ENCODE measurements around the gene STRIP1. TPM values are rescaled to one million over a fixed set of nuclear protein-coding genes. Genes with fewer than 3 reads are reported as not detected.

The STRIP1 gene
- total RNA-seq, 1 donor from 2014 or later = 77.3 TPM

GRCh38 chr1:110053552-110054428, 19.4 kb downstream of the STRIP1 start:
- Mint-ChIP-seq H3K27ac (no peak overlapping the region), H3K4me1 (no peaks in the 10 kb centered on the region), H3K27me3 (no peaks in the 10 kb centered on the region), H3K36me3 (ENCODE audit: low read depth) (peaks cover 98% of the 10 kb centered on the region), H3K4me3 (no peak overlapping the region), H3K9me3 (no peaks in the 10 kb centered on the region)
- CTCF ChIA-PET = interaction anchor here (0.7 to 7.3 kb wide), 11 partner anchors 8 to 442 kb away, joined by 3 to 78 read pairs (median 5); partner anchors contain the start of gene STRIP1
- peak; percentile 50 for TF ChIP-seq CTCF (IDR thresholded peaks at IDR 0.05)
- POLR2A ChIA-PET = interaction anchor here (2.1 kb wide), 1 partner anchor 19 kb away, joined by 7 read pairs; the partner anchor contains the start of gene STRIP1
- ATAC-seq (ENCODE audit: low read depth) (peak; percentile 85), DNase-seq (peak; percentile 68)
- intact Hi-C loops (cut with micrococcal nuclease) = loop anchor here (1.0 kb wide), 3 partner anchors 53 to 443 kb away; no protein-coding TSS in a partner anchor

GRCh38 chr1:110055493-110056284, 21.3 kb downstream of the STRIP1 start:
- Mint-ChIP-seq H3K36me3 (ENCODE audit: low read depth) (peaks cover 94% of the 10 kb centered on the region), H3K27ac (no peak overlapping the region), H3K4me1 (no peaks in the 10 kb centered on the region), H3K27me3 (no peaks in the 10 kb centered on the region), H3K9me3 (no peaks in the 10 kb centered on the region), H3K4me3 (no peak overlapping the region)
- CTCF ChIA-PET = interaction anchor here (7.3 kb wide), 1 partner anchor 48 kb away, joined by 78 read pairs; no protein-coding TSS in a partner anchor
- DNase-seq (no peak), ATAC-seq (ENCODE audit: low read depth) (no peak)
- no peak for TF ChIP-seq CTCF (IDR thresholded peaks at IDR 0.05)
- POLR2A ChIA-PET = no interaction called here
- intact Hi-C loops (cut with micrococcal nuclease) = no loop called here

GRCh38 chr1:110056285-110056683, 21.9 kb downstream of the STRIP1 start:
- no peak for TF ChIP-seq CTCF (IDR thresholded peaks at IDR 0.05)
- Mint-ChIP-seq H3K4me3 (no peak overlapping the region), H3K9me3 (no peaks in the 10 kb centered on the region), H3K36me3 (ENCODE audit: low read depth) (peaks cover 91% of the 10 kb centered on the region), H3K4me1 (no peaks in the 10 kb centered on the region), H3K27ac (no peak overlapping the region), H3K27me3 (no peaks in the 10 kb centered on the region)
- POLR2A ChIA-PET = no interaction called here
- DNase-seq (no peak), ATAC-seq (ENCODE audit: low read depth) (no peak)
- intact Hi-C loops (cut with micrococcal nuclease) = no loop called here
- CTCF ChIA-PET = interaction anchor here (1.1 to 7.3 kb wide), 2 partner anchors 12 to 48 kb away, joined by 3 to 78 read pairs; no protein-coding TSS in a partner anchor

- Mint-ChIP-seq H3K36me3 (ENCODE audit: low read depth) (peaks cover 88% of the 10 kb centered on the region), H3K27me3 (no peaks in the 10 kb centered on the region), H3K9me3 (no peaks in the 10 kb centered on the region), H3K4me1 (no peaks in the 10 kb centered on the region), H3K27ac (no peak overlapping the region), H3K4me3 (no peak overlapping the region)
- intact Hi-C loops (cut with micrococcal nuclease) = no loop called here
- POLR2A ChIA-PET = no interaction called here
- TF ChIP-seq CTCF (IDR thresholded peaks at IDR 0.05) = no peak
- CTCF ChIA-PET = interaction anchor here (1.1 to 7.3 kb wide), 2 partner anchors 13 to 47 kb away, joined by 3 to 78 read pairs; no protein-coding TSS in a partner anchor
- ATAC-seq (ENCODE audit: low read depth) = no peak
- DNase-seq = no peak
Observed at GRCh38 chr1:110056776-110057175, 22.4 kb downstream of the STRIP1 start.

All from activated B cell treated with CpG ODN at 0.5 μM for 24 hours (primary cell).